Neuronal stem cell (in vitro differentiated cells): ENCODE data around the gene GSPT1.

ENCODE experiments used
- DNase-seq: peaks from one replicate; pipeline ENCODE4 v3.0.0-alpha.2; 2013; ENCODE audit warnings: low spot score
- H2AFZ ChIP-seq: one replicate; pipeline ENCODE4 v1.6.1; 2013; ENCODE audit warnings: mild to moderate bottlenecking, low read length, inconsistent platforms
- H2AK5ac ChIP-seq: 2 replicates; pipeline ENCODE4 v1.6.1; 2013; ENCODE audit warnings: low read depth, mild to moderate bottlenecking, inconsistent platforms, low read length, moderate library complexity, mixed read lengths
- H2BK120ac ChIP-seq: 2 replicates; pipeline ENCODE4 v1.6.1; 2013; ENCODE audit warnings: low read depth, mild to moderate bottlenecking, inconsistent platforms, low read length, moderate library complexity, mixed read lengths
- H2BK12ac ChIP-seq: one replicate; pipeline ENCODE4 v1.6.1; 2013; ENCODE audit warnings: low read length, inconsistent platforms
- H2BK15ac ChIP-seq: 2 replicates; pipeline ENCODE4 v1.6.1; 2013; ENCODE audit warnings: mild to moderate bottlenecking, low read length, inconsistent platforms, mixed read lengths
- H2BK5ac ChIP-seq: one replicate; pipeline ENCODE4 v1.6.1; 2013; ENCODE audit warnings: inconsistent platforms, mild to moderate bottlenecking, low read length, moderate library complexity
- H3K14ac ChIP-seq: one replicate; pipeline ENCODE4 v1.6.1; 2013; ENCODE audit warnings: low read length, inconsistent platforms
- H3K18ac ChIP-seq: 2 replicates; pipeline ENCODE4 v1.6.1; 2013; ENCODE audit warnings: low read length, inconsistent platforms
- H3K23ac ChIP-seq: 2 replicates; pipeline ENCODE4 v1.6.1; 2013; ENCODE audit warnings: low read depth, mild to moderate bottlenecking, mixed read lengths, low read length, inconsistent platforms; ENCODE audit not compliant: poor library complexity
- H3K27ac ChIP-seq: replicated peaks from 3 replicates; pipeline ENCODE4 v1.5.1; 2013; ENCODE audit warnings: low read length, inconsistent platforms
- H3K27me3 ChIP-seq, 3 experiments: 2 replicates each; pipeline ENCODE4 v1.6.1; 2013; ENCODE audit warnings: low read length in 3 of 3, mild to moderate bottlenecking in 2 of 3, inconsistent platforms in 1 of 3, low read depth in 1 of 3, mixed read lengths in 1 of 3, moderate library complexity in 1 of 3; ENCODE audit not compliant: control insufficient read depth in 3 of 3, insufficient read depth in 3 of 3
- H3K36me3 ChIP-seq, 2 donors: replicated peaks in 1 of 2; 2 replicates each; pipeline ENCODE4 v1.6.1; 2013; ENCODE audit warnings: low read length in 2 of 2; ENCODE audit not compliant: control insufficient read depth in 2 of 2, insufficient read depth in 2 of 2
- H3K4ac ChIP-seq: 2 replicates; pipeline ENCODE4 v1.6.1; 2013; ENCODE audit warnings: inconsistent platforms, mild to moderate bottlenecking, low read length, moderate library complexity
- H3K4me1 ChIP-seq, 2 donors: 1 replicate in 1 of 2; 2 replicates in 1 of 2; pipeline ENCODE4 v1.6.1; 2013; ENCODE audit warnings: low read length in 2 of 2, low read depth in 1 of 2; ENCODE audit not compliant: control insufficient read depth in 2 of 2, insufficient read depth in 1 of 2
- H3K4me2 ChIP-seq: one replicate; pipeline ENCODE4 v1.6.1; 2013; ENCODE audit warnings: mild to moderate bottlenecking, low read length, inconsistent platforms; ENCODE audit not compliant: insufficient read depth, poor library complexity, severe bottlenecking
- H3K4me3 ChIP-seq, 2 donors: 2 replicates each; pipeline ENCODE4 v1.5.1; 2013; ENCODE audit warnings: low read length in 2 of 2, mild to moderate bottlenecking in 2 of 2, inconsistent platforms in 1 of 2, moderate library complexity in 1 of 2
- H3K79me1 ChIP-seq: one replicate; pipeline ENCODE4 v1.6.1; 2013; ENCODE audit warnings: low read depth, mild to moderate bottlenecking, inconsistent platforms, low read length, moderate library complexity
- H3K9ac ChIP-seq: one replicate; pipeline ENCODE4 v1.6.1; 2013; ENCODE audit warnings: mild to moderate bottlenecking, low read depth, low read length, inconsistent platforms; ENCODE audit not compliant: poor library complexity
- H3K9me3 ChIP-seq, 2 donors: replicated peaks in 1 of 2; 2 replicates each; pipeline versions ENCODE3 to v1.6.1; 2013; ENCODE audit warnings: low read length in 2 of 2, mild to moderate bottlenecking in 2 of 2, inconsistent platforms in 1 of 2, low read depth in 1 of 2, mixed read lengths in 1 of 2, moderate library complexity in 1 of 2; ENCODE audit not compliant: control insufficient read depth in 2 of 2, insufficient read depth in 1 of 2
- H4K8ac ChIP-seq: one replicate; pipeline ENCODE4 v1.6.1; 2013; ENCODE audit warnings: low read depth, mild to moderate bottlenecking, inconsistent platforms, low read length, moderate library complexity
- H4K91ac ChIP-seq: one replicate; pipeline ENCODE4 v1.6.1; 2013; ENCODE audit warnings: low read length, low read depth, mild to moderate bottlenecking, inconsistent platforms; ENCODE audit not compliant: poor library complexity
- WGBS, 2 donors: extraction: QIAGEN DNeasy Blood & Tissue Kit; methylation state at CpG; one replicate each; pipeline ENCODE4 v1.1.7; 2013; ENCODE audit warnings: missing lambda C conversion rate in 2 of 2, mixed read lengths in 1 of 2; ENCODE audit not compliant: insufficient read length in 2 of 2, insufficient replicate concordance in 1 of 2; ENCODE audit errors: extremely low coverage in 2 of 2; 5-methylcytosine and 5-hydroxymethylcytosine counted together

GSPT1 gene

GRCh38 chr16:11871193-11871592, 44.6 kb downstream of the GSPT1 start:
- no peak overlapping the region for H3K4me2 ChIP-seq

GRCh38 chr16:11870399-11870798, 45.4 kb downstream of the GSPT1 start:
- no peaks in the 10 kb centered on the region for H3K27me3 ChIP-seq
- no peak overlapping the region for H3K4ac ChIP-seq
- H2BK120ac ChIP-seq = no peak overlapping the region
- no peak overlapping the region for H3K9ac ChIP-seq
- no peak overlapping the region for H4K8ac ChIP-seq
- no peak overlapping the region for H2BK5ac ChIP-seq
- WGBS, 2 donors = no CpG with 5 or more reads among the region's 3 CpGs
- no peak for DNase-seq
- H3K27ac ChIP-seq = no peak overlapping the region
- H3K79me1 ChIP-seq = no peaks in the 10 kb centered on the region
- no peak overlapping the region for H3K4me2 ChIP-seq
- H3K14ac ChIP-seq = no peak overlapping the region
- no peak overlapping the region for H2BK15ac ChIP-seq
- no peaks in the 10 kb centered on the region for H3K9me3 ChIP-seq
- H3K36me3 ChIP-seq = peaks cover 5 to 78% of the 10 kb centered on the region in 2 donors
- H2AK5ac ChIP-seq = no peak overlapping the region
- H2BK12ac ChIP-seq = no peak overlapping the region
- H2AFZ ChIP-seq = no peak overlapping the region
- H3K18ac ChIP-seq = no peak overlapping the region
- no peak overlapping the region for H4K91ac ChIP-seq
- no peak overlapping the region for H3K4me3 ChIP-seq
- no peaks in the 10 kb centered on the region for H3K4me1 ChIP-seq
- no peak overlapping the region for H3K23ac ChIP-seq

More at GRCh38 chr16:11871193-11871592, 44.6 kb downstream of the GSPT1 start:
- no peak overlapping the region for H2AK5ac ChIP-seq
- H4K91ac ChIP-seq = no peak overlapping the region
- no peak overlapping the region for H2BK12ac ChIP-seq
- H3K9me3 ChIP-seq = no peaks in the 10 kb centered on the region
- H3K23ac ChIP-seq = no peak overlapping the region
- no peak overlapping the region for H2AFZ ChIP-seq
- peaks cover 7 to 86% of the 10 kb centered on the region in 2 donors for H3K36me3 ChIP-seq
- H3K9ac ChIP-seq = no peak overlapping the region
- no peaks in the 10 kb centered on the region for H3K79me1 ChIP-seq
- H3K4ac ChIP-seq = no peak overlapping the region
- WGBS, 2 donors = no CpG with 5 or more reads among the region's 7 CpGs
- no peak for DNase-seq
- H4K8ac ChIP-seq = no peak overlapping the region
- no peak overlapping the region for H3K27ac ChIP-seq
- H2BK15ac ChIP-seq = no peak overlapping the region
- H2BK5ac ChIP-seq = no peak overlapping the region
- H3K14ac ChIP-seq = no peak overlapping the region
- H3K27me3 ChIP-seq = no peaks in the 10 kb centered on the region
- H3K4me1 ChIP-seq = no peaks in the 10 kb centered on the region
- no peak overlapping the region for H3K4me3 ChIP-seq
- H3K18ac ChIP-seq = no peak overlapping the region
- H2BK120ac ChIP-seq = no peak overlapping the region

GRCh38 chr16:11869353-11870228, 46.2 kb downstream of the GSPT1 start:
- Histone ChIP-seq H3K14ac (no peak overlapping the region), H4K8ac (no peak overlapping the region), H3K23ac (no peak overlapping the region), H3K4me1 (no peaks in the 10 kb centered on the region), H3K18ac (no peak overlapping the region), H2BK120ac (no peak overlapping the region), H3K79me1 (no peaks in the 10 kb centered on the region), H3K9ac (no peak overlapping the region), H3K27ac (no peak overlapping the region), H3K36me3 (peaks cover 5 to 71% of the 10 kb centered on the region in 2 donors), H3K4ac (no peak overlapping the region), H2BK15ac (no peak overlapping the region), H2BK5ac (no peak overlapping the region), H2AFZ (no peak overlapping the region), H3K4me3 (no peak overlapping the region), H3K9me3 (no peaks in the 10 kb centered on the region), H3K27me3 (no peaks in the 10 kb centered on the region), H2AK5ac (no peak overlapping the region), H2BK12ac (no peak overlapping the region), H3K4me2 (no peak overlapping the region), H4K91ac (no peak overlapping the region)
- no peak for DNase-seq
- WGBS, 2 donors = no CpG with 5 or more reads among the region's 8 CpGs

- Histone ChIP-seq H2AK5ac (no peak overlapping the region), H3K4me2 (no peak overlapping the region), H4K8ac (no peak overlapping the region), H2AFZ (no peak overlapping the region), H3K9me3 (no peaks in the 10 kb centered on the region), H3K4me3 (peak overlapping the region in 1 of 2 donors; percentile 67), H3K9ac (no peak overlapping the region), H3K27ac (no peak overlapping the region), H3K4ac (no peak overlapping the region), H4K91ac (no peak overlapping the region), H3K23ac (no peak overlapping the region), H2BK5ac (no peak overlapping the region), H3K36me3 (peaks cover 5 to 60% of the 10 kb centered on the region in 2 donors), H2BK120ac (no peak overlapping the region), H3K18ac (no peak overlapping the region), H3K14ac (no peak overlapping the region), H3K27me3 (no peaks in the 10 kb centered on the region), H2BK15ac (no peak overlapping the region), H3K4me1 (no peaks in the 10 kb centered on the region), H3K79me1 (no peaks in the 10 kb centered on the region), H2BK12ac (no peak overlapping the region)
- no CpG with 5 or more reads among the region's 2 CpGs for WGBS, 2 donors
- DNase-seq = no peak
These were observed 47.3 kb downstream of the GSPT1 start for GRCh38 chr16:11868412-11868980.
